RWPE2 (cell line): Measurements from ENCODE around the gene SMPDL3A.
A peak's percentile ranks its signal among the peaks of the same experiment; 100 is the strongest.

Source experiments
- ATAC-seq: fragments of 200-7000 bp; cut with Tn5 transposase; 3 replicates; pipeline ENCODE4 v1.9.1; 2021; ENCODE audit warnings: low read depth
- DNase-seq: peaks from one replicate; pipeline ENCODE4 v3.0.0-alpha.2; 2020; ENCODE audit warnings: low spot score
- H3K27ac ChIP-seq: fragments of 450-650 bp; 2 replicates; pipeline ENCODE4 v1.5.1; 2017; ENCODE audit warnings: mild to moderate bottlenecking; ENCODE audit not compliant: poor library complexity, severe bottlenecking
- H3K27me3 ChIP-seq: fragments of 250-450 bp; sonication (Bioruptor Pico); 2 replicates; pipeline ENCODE4 v1.5.1; 2021; ENCODE audit warnings: mild to moderate bottlenecking, moderate library complexity; ENCODE audit not compliant: insufficient read depth, poor library complexity, severe bottlenecking
- H3K36me3 ChIP-seq: fragments of 250-450 bp; sonication (Bioruptor Pico); 2 replicates; pipeline ENCODE4 v1.5.1; 2020; ENCODE audit warnings: low read depth, mild to moderate bottlenecking, moderate library complexity
- H3K4me1 ChIP-seq: fragments of 250-450 bp; sonication (Bioruptor Pico); 2 replicates; pipeline ENCODE4 v1.5.1; 2021; ENCODE audit warnings: mild to moderate bottlenecking, moderate library complexity; ENCODE audit not compliant: insufficient read depth, poor library complexity, severe bottlenecking
- H3K4me3 ChIP-seq: fragments of 250-450 bp; sonication (Bioruptor Pico); 2 replicates; pipeline ENCODE4 v1.5.1; 2021; ENCODE audit warnings: mild to moderate bottlenecking, moderate library complexity; ENCODE audit not compliant: severe bottlenecking
- H3K9me3 ChIP-seq: fragments of 250-450 bp; sonication (Bioruptor Pico); 2 replicates; pipeline ENCODE4 v1.5.1; 2021; ENCODE audit warnings: mild to moderate bottlenecking, moderate library complexity; ENCODE audit not compliant: severe bottlenecking
- CTCF ChIP-seq: fragments of 450-650 bp; IDR thresholded peaks from one replicate; pipeline ENCODE4 v1.5.1; 2017; ENCODE audit warnings: mild to moderate bottlenecking, moderate library complexity; ENCODE audit not compliant: poor library complexity, severe bottlenecking

Gene SMPDL3A

GRCh38 chr6:122790028-122790422, 967 bp downstream of the SMPDL3A start:
- no peak; the same call in 2 of the 3 replicates for ATAC-seq
- H3K4me3 ChIP-seq, result peak overlapping the region; percentile 57
- DNase-seq, result no peak
- H3K27ac ChIP-seq, result peak overlapping the region; percentile 65
- no peaks in the 10 kb centered on the region for H3K4me1 ChIP-seq
- H3K36me3 ChIP-seq, result no peaks in the 10 kb centered on the region
- TF ChIP-seq CTCF, result no peak
- no peaks in the 10 kb centered on the region for H3K27me3 ChIP-seq
- no peaks in the 10 kb centered on the region for H3K9me3 ChIP-seq

- no peak for TF ChIP-seq CTCF
- Histone ChIP-seq H3K36me3 (no peaks in the 10 kb centered on the region), H3K4me3 (peak overlapping the region; percentile 57), H3K27me3 (no peaks in the 10 kb centered on the region), H3K27ac (peak overlapping the region; percentile 65), H3K4me1 (no peaks in the 10 kb centered on the region), H3K9me3 (no peaks in the 10 kb centered on the region)
- DNase-seq, result no peak
- no peak for ATAC-seq
Observed at GRCh38 chr6:122790423-122791309, 1.6 kb downstream of the SMPDL3A start.

- H3K36me3 ChIP-seq, result no peaks in the 10 kb centered on the region
- ATAC-seq (no peak), DNase-seq (no peak)
- H3K9me3 ChIP-seq, result no peaks in the 10 kb centered on the region
- no peak overlapping the region for H3K4me3 ChIP-seq
- TF ChIP-seq CTCF, result no peak
- no peaks in the 10 kb centered on the region for H3K27me3 ChIP-seq
- H3K4me1 ChIP-seq, result no peaks in the 10 kb centered on the region
- H3K27ac ChIP-seq, result no peak overlapping the region
Observed at GRCh38 chr6:122791310-122791679, 2.2 kb downstream of the SMPDL3A start.

- H3K9me3 ChIP-seq, result no peaks in the 10 kb centered on the region
- H3K4me1 ChIP-seq, result peaks cover under 1% of the 10 kb centered on the region
- DNase-seq (no peak), ATAC-seq (no peak)
- no peak overlapping the region for H3K27ac ChIP-seq
- no peaks in the 10 kb centered on the region for H3K27me3 ChIP-seq
- no peak overlapping the region for H3K4me3 ChIP-seq
- H3K36me3 ChIP-seq, result no peaks in the 10 kb centered on the region
- TF ChIP-seq CTCF, result no peak
Observed at GRCh38 chr6:122792766-122793165, 3.7 kb downstream of the SMPDL3A start.

- ATAC-seq (no peak), DNase-seq (no peak)
- Histone ChIP-seq H3K27ac (peak overlapping the region; percentile 61), H3K9me3 (no peaks in the 10 kb centered on the region), H3K4me3 (no peak overlapping the region), H3K4me1 (peaks cover 30% of the 10 kb centered on the region), H3K36me3 (no peaks in the 10 kb centered on the region), H3K27me3 (no peaks in the 10 kb centered on the region)
- TF ChIP-seq CTCF, result no peak
Observed at GRCh38 chr6:122797537-122797936, 8.5 kb downstream of the SMPDL3A start.
